ENCODE data around the gene IMP3. TPM values are rescaled to one million over a fixed set of nuclear protein-coding genes. Genes with fewer than 3 reads are reported as not detected.
A peak's percentile ranks its signal among the peaks of the same experiment; 100 is the strongest.

IMP3 gene
- total RNA-seq, 2 donors from 2014 or later = 43.1 to 66.6 TPM

DNA sequence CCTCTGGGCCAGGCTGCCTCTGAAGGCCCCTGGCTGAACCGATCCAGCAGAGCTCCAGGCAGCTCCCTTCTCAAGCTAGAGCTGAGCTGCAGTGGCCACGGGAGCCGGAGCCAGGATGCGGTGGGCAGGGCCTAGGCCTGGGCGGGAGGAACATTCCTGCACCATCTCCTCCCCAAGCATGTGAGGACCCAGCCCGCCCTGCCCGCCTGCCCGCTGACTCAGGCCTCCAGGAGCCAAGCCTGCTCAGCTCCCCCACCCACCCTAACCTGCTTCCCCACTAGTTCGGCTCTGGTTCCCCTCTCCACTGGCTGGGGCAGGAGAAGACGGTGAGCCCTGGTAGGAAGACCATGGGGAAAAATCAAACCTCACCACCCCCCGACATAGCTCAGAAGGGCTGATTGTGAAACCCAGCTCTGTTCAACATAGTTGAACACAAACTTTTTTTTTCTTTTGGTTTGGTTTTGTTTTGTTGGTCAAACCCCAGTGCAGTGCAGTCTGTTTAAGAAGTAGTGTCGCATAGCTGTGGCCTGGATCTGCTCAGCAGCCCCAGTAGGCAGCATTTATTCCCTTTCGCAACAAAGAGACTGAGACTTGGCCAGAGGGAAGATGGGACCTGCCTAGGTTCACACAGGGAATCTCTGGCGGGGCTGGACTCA is 21.2 kb upstream of the IMP3 start:
- intact Hi-C loops (cut with DNase I) = no loop called here
- Histone ChIP-seq H3K27ac (peak overlapping the region; percentile 23 to 75 (median 48)), H3K27me3 (no peaks in the 10 kb centered on the region), H3K9me3 (no peaks in the 10 kb centered on the region), H3K4me1 (peaks cover 80% of the 10 kb centered on the region), H3K36me3 (replicated peaks in 1 of 2; ENCODE audit: insufficient read depth in 1 of 2, low read depth in 2 of 2) (peaks cover 0 to 11% of the 10 kb centered on the region in 2 donors), H3K4me3 (no peak overlapping the region)
- WGBS, 2 donors = 76 to 78% methylated on average over 6 to 14 of the region's 14 CpGs
- DNase-seq = peak; percentile 53 to 77 (median 67)
- peak in 2 of 3 donors; percentile 40 to 43 for TF ChIP-seq POLR2A (IDR thresholded peaks at IDR 0.05)
- TF ChIP-seq, protein P1, sequence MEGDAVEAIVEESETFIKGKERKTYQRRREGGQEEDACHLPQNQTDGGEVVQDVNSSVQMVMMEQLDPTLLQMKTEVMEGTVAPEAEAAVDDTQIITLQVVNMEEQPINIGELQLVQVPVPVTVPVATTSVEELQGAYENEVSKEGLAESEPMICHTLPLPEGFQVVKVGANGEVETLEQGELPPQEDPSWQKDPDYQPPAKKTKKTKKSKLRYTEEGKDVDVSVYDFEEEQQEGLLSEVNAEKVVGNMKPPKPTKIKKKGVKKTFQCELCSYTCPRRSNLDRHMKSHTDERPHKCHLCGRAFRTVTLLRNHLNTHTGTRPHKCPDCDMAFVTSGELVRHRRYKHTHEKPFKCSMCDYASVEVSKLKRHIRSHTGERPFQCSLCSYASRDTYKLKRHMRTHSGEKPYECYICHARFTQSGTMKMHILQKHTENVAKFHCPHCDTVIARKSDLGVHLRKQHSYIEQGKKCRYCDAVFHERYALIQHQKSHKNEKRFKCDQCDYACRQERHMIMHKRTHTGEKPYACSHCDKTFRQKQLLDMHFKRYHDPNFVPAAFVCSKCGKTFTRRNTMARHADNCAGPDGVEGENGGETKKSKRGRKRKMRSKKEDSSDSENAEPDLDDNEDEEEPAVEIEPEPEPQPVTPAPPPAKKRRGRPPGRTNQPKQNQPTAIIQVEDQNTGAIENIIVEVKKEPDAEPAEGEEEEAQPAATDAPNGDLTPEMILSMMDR (IDR thresholded peaks at IDR 0.05) = no peak
- ATAC-seq = peak; percentile 68

DNA sequence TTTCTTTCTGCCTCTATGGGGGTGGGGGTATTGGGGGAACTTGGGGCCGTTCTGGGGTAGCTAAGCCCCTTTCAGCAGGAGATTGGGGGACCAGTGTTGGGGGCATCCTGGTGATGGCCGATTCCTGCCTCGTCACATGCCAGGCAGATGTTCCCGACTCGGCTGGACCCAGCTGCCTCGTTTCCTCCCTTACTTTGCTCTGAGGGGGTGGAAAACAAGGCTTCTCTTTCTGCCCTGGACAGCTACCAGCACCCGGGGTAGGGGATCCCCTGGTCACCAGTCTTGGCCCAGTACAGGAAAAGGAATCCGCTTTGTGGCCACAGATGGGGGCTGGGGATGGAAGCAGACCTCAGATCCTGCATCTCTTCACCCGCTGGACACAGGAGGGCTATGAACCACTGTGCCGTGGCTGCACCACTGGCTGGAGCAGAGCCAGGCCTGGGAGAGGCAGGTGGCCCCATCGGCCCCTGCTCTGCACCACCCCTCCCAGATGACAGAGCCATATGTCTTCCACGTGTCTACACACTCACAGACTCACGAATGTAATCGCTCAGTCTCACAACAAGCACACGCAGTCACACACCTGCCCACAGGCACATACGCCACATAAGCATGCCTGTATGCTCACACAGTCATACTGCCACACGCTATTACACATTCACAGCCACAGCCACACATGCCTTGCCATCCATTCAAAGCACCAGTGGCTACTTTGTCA is 20.1 kb upstream of the IMP3 start:
- Histone ChIP-seq H3K27ac (peak overlapping the region in 2 of 4 donors; percentile 61 to 75), H3K27me3 (no peaks in the 10 kb centered on the region), H3K4me1 (peaks cover 86% of the 10 kb centered on the region), H3K9me3 (no peaks in the 10 kb centered on the region), H3K4me3 (no peak overlapping the region), H3K36me3 (replicated peaks in 1 of 2; ENCODE audit: insufficient read depth in 1 of 2, low read depth in 2 of 2) (peaks cover 0 to 11% of the 10 kb centered on the region in 2 donors)
- intact Hi-C loops (cut with DNase I) = no loop called here
- ATAC-seq (no peak), DNase-seq (no peak)
- WGBS, 2 donors = 78 to 87% methylated on average over 15 to 16 of the region's 17 CpGs
- no peak for TF ChIP-seq POLR2A (IDR thresholded peaks at IDR 0.05)
- TF ChIP-seq, protein P1 (IDR thresholded peaks at IDR 0.05) = no peak

GRCh38 chr15:75659141-75659771 is 19.2 kb upstream of the IMP3 start:
- intact Hi-C loops (cut with DNase I) = no loop called here

GRCh38 chr15:75656813-75657212 is 16.8 kb upstream of the IMP3 start:
- ATAC-seq = no peak
- no peak for TF ChIP-seq POLR2A (IDR thresholded peaks at IDR 0.05)
- TF ChIP-seq, protein P1 (IDR thresholded peaks at IDR 0.05) = no peak

More at GRCh38 chr15:75659141-75659771, 19.2 kb upstream of the IMP3 start:
- TF ChIP-seq, protein P1 (IDR thresholded peaks at IDR 0.05) = no peak
- no peak for TF ChIP-seq POLR2A (IDR thresholded peaks at IDR 0.05)
- no peak for ATAC-seq
- peaks cover 88% of the 10 kb centered on the region for H3K4me1 ChIP-seq
- no peak overlapping the region for H3K4me3 ChIP-seq
- H3K27ac ChIP-seq = peak overlapping the region in 2 of 4 donors; percentile 29 to 75
- DNase-seq = no peak
- 67 to 71% methylated on average over 8 to 9 of the region's 9 CpGs for WGBS, 2 donors
- no peaks in the 10 kb centered on the region for H3K9me3 ChIP-seq
- H3K27me3 ChIP-seq = no peaks in the 10 kb centered on the region
- H3K36me3 ChIP-seq (replicated peaks in 1 of 2; ENCODE audit: insufficient read depth in 1 of 2, low read depth in 2 of 2) = peaks cover 0 to 11% of the 10 kb centered on the region in 2 donors

More at GRCh38 chr15:75656813-75657212, 16.8 kb upstream of the IMP3 start:
- no peak overlapping the region for H3K27ac ChIP-seq
- no peak for DNase-seq
- H3K27me3 ChIP-seq = no peaks in the 10 kb centered on the region
- peaks cover 0 to 11% of the 10 kb centered on the region in 2 donors for H3K36me3 ChIP-seq (replicated peaks in 1 of 2; ENCODE audit: insufficient read depth in 1 of 2, low read depth in 2 of 2)
- 93 to 95% methylated on average over 19 to 22 of the region's 22 CpGs for WGBS, 2 donors
- H3K4me1 ChIP-seq = peaks cover 90% of the 10 kb centered on the region
- H3K4me3 ChIP-seq = no peak overlapping the region
- H3K9me3 ChIP-seq = no peaks in the 10 kb centered on the region
- intact Hi-C loops (cut with DNase I) = no loop called here
